ENCODE data around the gene RHBDD3. TPM values are rescaled to one million over a fixed set of nuclear protein-coding genes. Genes with fewer than 3 reads are reported as not detected.
"Not testable (repeated sequence)": the region's sequence is repeated elsewhere in the genome, so short reads cannot be mapped to it uniquely, and the experiment has no call there.

The RHBDD3 gene
- total RNA-seq, 1 experiment from 2014 or later = 76.3 TPM

- no peaks in the 10 kb centered on the region for H3K27me3 ChIP-seq (ENCODE audit: control insufficient read depth, insufficient read depth, low read length)
- H3K36me3 ChIP-seq (replicated peaks; ENCODE audit: control insufficient read depth, insufficient read depth, low read length) = no peaks in the 10 kb centered on the region
- no peak overlapping the region for H3K4me3 ChIP-seq (ENCODE audit: insufficient read depth, low read depth, low read length)
- peak; percentile 50 for DNase-seq
Measured at GRCh38 chr22:29230972-29231875, 36.6 kb downstream of the RHBDD3 start.

- no peaks in the 10 kb centered on the region for H3K27me3 ChIP-seq (ENCODE audit: control insufficient read depth, insufficient read depth, low read length)
- peak; percentile 35 for DNase-seq
- H3K36me3 ChIP-seq (replicated peaks; ENCODE audit: control insufficient read depth, insufficient read depth, low read length) = no peaks in the 10 kb centered on the region
- no peak overlapping the region for H3K4me3 ChIP-seq (ENCODE audit: insufficient read depth, low read depth, low read length)
Measured at GRCh38 chr22:29226351-29226981, 41.3 kb downstream of the RHBDD3 start.

GRCh38 chr22:29225422-29226090 is 42.2 kb downstream of the RHBDD3 start:
- Histone ChIP-seq H3K36me3 (replicated peaks; ENCODE audit: control insufficient read depth, insufficient read depth, low read length) (no peaks in the 10 kb centered on the region), H3K27me3 (ENCODE audit: control insufficient read depth, insufficient read depth, low read length) (no peaks in the 10 kb centered on the region)
- peak; percentile 62 for DNase-seq

GRCh38 chr22:29224859-29225410 is 42.8 kb downstream of the RHBDD3 start:
- no peaks in the 10 kb centered on the region for H3K36me3 ChIP-seq (replicated peaks; ENCODE audit: control insufficient read depth, insufficient read depth, low read length)
- H3K4me3 ChIP-seq (ENCODE audit: insufficient read depth, low read depth, low read length) = no peak overlapping the region
- H3K27me3 ChIP-seq (ENCODE audit: control insufficient read depth, insufficient read depth, low read length) = no peaks in the 10 kb centered on the region
- DNase-seq = peak; percentile 43

More at GRCh38 chr22:29225422-29226090, 42.2 kb downstream of the RHBDD3 start:
- H3K4me3 ChIP-seq (ENCODE audit: insufficient read depth, low read depth, low read length) = no peak overlapping the region

- H3K27me3 ChIP-seq (ENCODE audit: control insufficient read depth, insufficient read depth, low read length) = no peaks in the 10 kb centered on the region
- no peak overlapping the region for H3K4me3 ChIP-seq (ENCODE audit: insufficient read depth, low read depth, low read length)
- H3K36me3 ChIP-seq (replicated peaks; ENCODE audit: control insufficient read depth, insufficient read depth, low read length) = no peaks in the 10 kb centered on the region
- peak; percentile 68 for DNase-seq
Measured at GRCh38 chr22:29224121-29224858, 43.5 kb downstream of the RHBDD3 start.

GRCh38 chr22:29219881-29220670 is 47.7 kb downstream of the RHBDD3 start:
- no peaks in the 10 kb centered on the region for H3K36me3 ChIP-seq (replicated peaks; ENCODE audit: control insufficient read depth, insufficient read depth, low read length)
- no peak overlapping the region for H3K4me3 ChIP-seq (ENCODE audit: insufficient read depth, low read depth, low read length)
- peak; percentile 84 for DNase-seq
- no peaks in the 10 kb centered on the region for H3K27me3 ChIP-seq (ENCODE audit: control insufficient read depth, insufficient read depth, low read length)

- not testable (repeated sequence) for H3K4me3 ChIP-seq (ENCODE audit: insufficient read depth, low read depth, low read length); H3K27me3 ChIP-seq (ENCODE audit: control insufficient read depth, insufficient read depth, low read length); DNase-seq; H3K36me3 ChIP-seq (replicated peaks; ENCODE audit: control insufficient read depth, insufficient read depth, low read length)
Measured at GRCh38 chr22:29219409-29219782, 48.4 kb downstream of the RHBDD3 start.

GRCh38 chr22:29218758-29219408 is 48.9 kb downstream of the RHBDD3 start:
- H3K36me3 ChIP-seq (replicated peaks; ENCODE audit: control insufficient read depth, insufficient read depth, low read length) = no peaks in the 10 kb centered on the region
- DNase-seq = peak; percentile 52
- H3K4me3 ChIP-seq (ENCODE audit: insufficient read depth, low read depth, low read length) = no peak overlapping the region
- H3K27me3 ChIP-seq (ENCODE audit: control insufficient read depth, insufficient read depth, low read length) = no peaks in the 10 kb centered on the region

GRCh38 chr22:29217827-29218757 is 49.7 kb downstream of the RHBDD3 start:
- DNase-seq = peak; percentile 65
- Histone ChIP-seq H3K4me3 (ENCODE audit: insufficient read depth, low read depth, low read length) (no peak overlapping the region), H3K36me3 (replicated peaks; ENCODE audit: control insufficient read depth, insufficient read depth, low read length) (no peaks in the 10 kb centered on the region), H3K27me3 (ENCODE audit: control insufficient read depth, insufficient read depth, low read length) (no peaks in the 10 kb centered on the region)

- DNase-seq = peak; percentile 45
- Histone ChIP-seq H3K4me3 (ENCODE audit: insufficient read depth, low read depth, low read length) (no peak overlapping the region), H3K27me3 (ENCODE audit: control insufficient read depth, insufficient read depth, low read length) (no peaks in the 10 kb centered on the region), H3K36me3 (replicated peaks; ENCODE audit: control insufficient read depth, insufficient read depth, low read length) (no peaks in the 10 kb centered on the region)
Measured at GRCh38 chr22:29216873-29217666, 50.7 kb downstream of the RHBDD3 start.

GRCh38 chr22:29216011-29216872 is 51.5 kb downstream of the RHBDD3 start:
- H3K36me3 ChIP-seq (replicated peaks; ENCODE audit: control insufficient read depth, insufficient read depth, low read length) = no peaks in the 10 kb centered on the region
- no peaks in the 10 kb centered on the region for H3K27me3 ChIP-seq (ENCODE audit: control insufficient read depth, insufficient read depth, low read length)
- no peak overlapping the region for H3K4me3 ChIP-seq (ENCODE audit: insufficient read depth, low read depth, low read length)
- peak; percentile 60 for DNase-seq

All from H7 (cell line).